Neural progenitor cell (in vitro differentiated cells): Measurements from ENCODE around the gene TAS2R41.

Source experiments
- EZH2 ChIP-seq: fragments of 200-600 bp; sonication (generic); IDR thresholded peaks from 2 replicates; pipeline ENCODE4 v1.6.1; 2017; ENCODE audit warnings: antibody characterized with exemption, mild to moderate bottlenecking, moderate library complexity
- EZH2phosphoT487 ChIP-seq: fragments of 200-600 bp; sonication (generic); IDR thresholded peaks from 2 replicates; pipeline ENCODE4 v1.6.1; 2017; ENCODE audit warnings: antibody characterized with exemption
- TF ChIP-seq, protein P1 (sequence below): fragments of 200-600 bp; sonication (generic); IDR thresholded peaks from 2 replicates; pipeline ENCODE4 v1.5.1; 2017; ENCODE audit warnings: antibody characterized with exemption, mild to moderate bottlenecking

DNA sequence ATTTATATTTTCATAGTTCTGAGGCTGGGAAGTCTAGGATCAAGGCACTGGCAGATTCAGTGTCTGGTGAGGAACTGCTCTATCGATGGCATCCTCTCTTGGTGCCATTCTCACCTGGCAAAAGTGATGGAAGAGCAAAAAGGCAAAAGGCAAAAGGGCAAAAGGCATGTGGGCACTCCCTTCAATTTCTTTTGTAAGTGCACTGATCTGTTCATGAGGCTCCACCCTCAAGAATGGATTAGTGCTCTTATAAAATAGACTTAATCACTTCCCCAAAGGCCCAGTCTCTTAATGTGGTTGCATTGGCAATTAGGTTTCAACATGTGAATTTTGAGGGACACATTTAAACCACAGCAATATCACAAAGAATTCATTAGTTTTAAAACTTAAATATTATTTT, 18.3 kb upstream of the TAS2R41 start:
- TF ChIP-seq, protein P1, sequence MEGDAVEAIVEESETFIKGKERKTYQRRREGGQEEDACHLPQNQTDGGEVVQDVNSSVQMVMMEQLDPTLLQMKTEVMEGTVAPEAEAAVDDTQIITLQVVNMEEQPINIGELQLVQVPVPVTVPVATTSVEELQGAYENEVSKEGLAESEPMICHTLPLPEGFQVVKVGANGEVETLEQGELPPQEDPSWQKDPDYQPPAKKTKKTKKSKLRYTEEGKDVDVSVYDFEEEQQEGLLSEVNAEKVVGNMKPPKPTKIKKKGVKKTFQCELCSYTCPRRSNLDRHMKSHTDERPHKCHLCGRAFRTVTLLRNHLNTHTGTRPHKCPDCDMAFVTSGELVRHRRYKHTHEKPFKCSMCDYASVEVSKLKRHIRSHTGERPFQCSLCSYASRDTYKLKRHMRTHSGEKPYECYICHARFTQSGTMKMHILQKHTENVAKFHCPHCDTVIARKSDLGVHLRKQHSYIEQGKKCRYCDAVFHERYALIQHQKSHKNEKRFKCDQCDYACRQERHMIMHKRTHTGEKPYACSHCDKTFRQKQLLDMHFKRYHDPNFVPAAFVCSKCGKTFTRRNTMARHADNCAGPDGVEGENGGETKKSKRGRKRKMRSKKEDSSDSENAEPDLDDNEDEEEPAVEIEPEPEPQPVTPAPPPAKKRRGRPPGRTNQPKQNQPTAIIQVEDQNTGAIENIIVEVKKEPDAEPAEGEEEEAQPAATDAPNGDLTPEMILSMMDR = no peak
- TF ChIP-seq EZH2 (no peak), EZH2phosphoT487 (no peak)
